NCI-H2171 treated with DMSO at 0.1 percent for 48 hours (cell line): ENCODE measurements around the gene CYP3A5.
"Not testable (repeated sequence)": the region's sequence is repeated elsewhere in the genome, so short reads cannot be mapped to it uniquely, and the experiment has no call there.

Source experiments
- DNase-seq: peaks from one replicate; lab custom pipeline; 2025; lab: John Stamatoyannopoulos, UW

CYP3A5 gene

GRCh38 chr7:99679400-99680191 lies at the start of gene CYP3A5:
Gene CYP3A5, minus strand, starts transcription at chr7:99679996. Its CDS starts 100 bp downstream, at chr7:99679896.
- no peak for DNase-seq

- no peak for DNase-seq
Observed at GRCh38 chr7:99728615-99729014, 48.8 kb upstream of the CYP3A5 start.

GRCh38 chr7:99723201-99723600 lies 43.4 kb upstream of the CYP3A5 start:
- DNase-seq: not testable (repeated sequence)

DNA sequence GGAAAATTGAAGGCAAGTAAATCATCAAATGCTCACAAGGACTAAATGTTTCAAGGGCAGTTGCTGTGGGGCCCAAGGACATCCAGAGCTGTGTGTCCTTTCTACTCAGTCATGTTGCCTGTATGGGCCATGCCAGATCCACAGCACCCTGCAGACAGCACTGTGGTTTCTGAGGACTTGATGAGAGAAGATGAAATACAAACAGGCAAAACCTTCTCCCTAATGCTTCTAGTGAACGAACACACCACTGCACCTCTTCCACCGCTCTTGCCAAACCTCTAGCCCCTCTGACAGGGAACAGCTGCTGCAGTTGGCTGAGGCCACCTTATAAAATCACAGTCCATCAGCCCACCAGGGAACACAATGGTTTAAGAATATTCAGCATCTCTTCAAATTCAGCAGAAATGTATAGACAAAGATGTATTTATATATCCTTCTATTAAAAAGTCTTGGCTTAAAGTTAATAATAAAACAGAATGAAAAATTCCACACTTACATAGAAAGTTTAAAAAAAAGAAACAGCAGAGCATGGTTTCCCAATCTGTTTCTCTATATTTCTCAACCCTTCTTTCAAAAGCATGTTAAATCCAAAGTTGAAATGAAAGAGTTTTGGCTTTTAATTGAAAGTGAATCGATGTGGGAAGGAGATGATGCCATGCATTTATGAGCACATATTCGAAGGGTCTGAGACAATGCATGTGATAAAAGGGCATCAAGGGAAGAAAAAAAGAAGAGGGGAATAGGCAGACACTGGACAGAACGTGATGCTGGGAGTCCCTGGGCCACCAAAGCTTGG lies 41.2 kb upstream of the CYP3A5 start:
- DNase-seq: no peak

GRCh38 chr7:99719996-99720769 lies 40.4 kb upstream of the CYP3A5 start:
- no peak for DNase-seq

DNA sequence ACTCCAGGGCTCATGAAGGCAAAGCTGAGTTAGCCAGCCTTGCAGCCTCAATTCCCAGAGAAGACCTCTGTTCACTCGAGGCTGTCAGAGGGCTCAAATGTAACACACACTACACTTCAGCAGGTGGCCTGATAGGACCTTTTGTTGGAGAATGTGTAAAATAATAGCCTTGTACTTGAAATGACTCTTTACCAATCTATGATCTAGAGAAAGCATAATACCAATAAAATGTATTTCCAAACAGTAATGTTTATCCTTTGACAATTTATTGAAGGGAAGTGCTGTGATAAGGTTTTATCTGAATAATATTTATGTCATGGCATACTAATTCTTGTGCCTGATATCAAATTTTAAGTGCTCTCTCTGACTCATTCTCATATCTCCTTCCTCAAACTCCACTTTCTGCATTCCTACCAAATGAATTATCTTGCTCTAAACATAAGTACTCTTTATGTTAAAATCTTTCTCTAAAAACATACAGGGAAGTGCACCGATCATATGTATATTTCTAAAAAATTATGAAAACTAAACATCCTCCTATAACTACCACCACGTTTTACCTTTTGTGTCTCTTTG lies 34.3 kb upstream of the CYP3A5 start:
- DNase-seq: no peak

GRCh38 chr7:99709838-99710578 lies 30.2 kb upstream of the CYP3A5 start:
- no peak for DNase-seq

DNA sequence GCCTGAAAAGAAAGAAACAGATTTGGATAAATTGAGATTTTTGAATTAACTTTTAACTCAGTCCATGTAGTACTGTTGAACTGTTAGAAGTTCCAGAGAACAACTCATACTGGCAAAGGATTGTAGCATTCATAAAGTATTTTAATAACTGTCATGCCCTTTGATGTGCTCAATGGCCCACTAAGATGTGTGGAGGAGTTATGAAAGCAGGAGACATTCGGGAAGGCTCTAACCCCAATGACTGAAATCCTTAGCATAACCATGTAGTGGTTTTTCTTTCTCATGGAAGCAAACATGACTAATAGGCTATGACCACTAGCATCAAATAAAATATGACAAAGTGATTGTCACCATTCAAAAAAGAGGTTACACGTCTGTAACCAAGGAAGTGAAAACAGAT lies 29.5 kb upstream of the CYP3A5 start:
- no peak for DNase-seq

DNA sequence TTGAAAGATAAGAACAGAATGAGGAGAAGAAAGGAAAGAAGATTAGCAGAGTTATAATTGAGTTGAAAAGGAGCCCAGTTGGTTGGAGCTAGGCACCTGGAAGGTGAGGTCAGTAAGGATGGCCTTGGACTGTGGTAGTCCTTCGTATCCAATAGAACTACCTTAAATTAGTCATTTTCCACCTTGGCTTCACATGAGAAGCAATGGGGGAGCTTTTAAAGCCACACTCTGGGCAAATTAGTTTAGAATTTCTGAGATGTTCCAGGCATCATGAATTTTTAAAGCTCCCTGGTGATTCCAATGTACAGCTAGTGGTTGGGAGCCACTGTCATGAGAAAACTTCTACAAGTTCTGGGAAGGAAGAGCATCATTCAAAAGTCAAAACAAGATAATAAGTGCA lies 27.3 kb upstream of the CYP3A5 start:
- DNase-seq: no peak

DNA sequence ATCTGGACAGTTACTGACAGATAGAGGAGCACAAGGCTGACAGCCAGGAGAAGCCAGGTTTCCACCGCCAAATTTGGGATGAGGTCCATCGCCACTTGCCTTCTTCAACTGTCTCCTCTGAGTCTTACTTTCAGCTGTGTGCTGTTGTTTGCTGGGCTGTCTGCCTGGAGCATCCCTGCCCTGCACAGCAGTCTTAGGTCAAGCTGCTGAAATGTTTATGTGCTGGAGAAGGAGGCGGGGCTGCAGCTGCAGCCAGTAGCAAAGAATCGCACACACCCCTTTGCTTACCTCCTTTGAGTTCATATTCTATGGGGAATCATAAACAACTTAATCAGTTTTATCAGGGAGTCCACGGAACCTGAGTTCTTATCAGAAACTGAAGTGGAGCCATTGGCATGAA lies 20.1 kb upstream of the CYP3A5 start:
- no peak for DNase-seq

DNA sequence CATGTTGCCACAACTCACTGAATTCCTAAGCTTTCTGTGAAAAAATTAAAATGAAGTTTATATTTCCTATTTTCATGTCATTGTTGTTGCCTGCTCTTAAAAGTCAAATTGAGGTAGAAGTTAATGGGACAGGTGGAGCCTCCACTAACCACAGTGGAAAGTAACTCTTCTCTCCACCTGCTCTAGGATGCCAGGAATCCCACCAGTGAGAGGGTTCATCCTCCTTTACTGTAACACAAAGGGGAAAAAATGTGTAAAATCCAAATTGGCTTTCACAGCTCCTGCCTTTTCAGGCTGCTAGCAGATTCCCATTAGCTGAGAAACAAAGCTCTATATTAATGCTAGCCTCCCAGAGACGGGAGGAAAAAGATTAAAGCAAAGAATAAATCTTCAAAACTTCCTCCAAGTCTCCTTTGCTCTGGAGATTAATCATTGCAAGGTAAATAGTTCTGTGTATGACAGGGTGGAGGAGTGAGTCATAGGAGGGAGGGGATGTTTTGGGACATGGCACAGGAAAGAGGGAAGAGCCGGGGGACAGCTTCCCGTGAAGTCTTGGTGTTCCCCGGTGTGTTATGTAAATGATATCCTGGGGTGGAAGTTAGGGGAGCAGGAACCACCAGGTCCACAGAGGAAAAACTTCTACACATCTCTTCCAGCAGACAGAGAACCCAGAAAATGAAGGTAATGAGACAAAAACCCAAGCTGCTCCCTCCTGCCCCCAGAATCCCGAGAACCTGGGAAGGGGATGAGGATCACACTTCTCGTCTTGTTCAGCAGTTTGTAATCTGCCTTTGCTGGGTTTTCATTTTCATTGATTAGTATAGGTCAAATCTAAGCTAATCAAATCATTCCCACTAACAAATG lies 19.3 kb upstream of the CYP3A5 start:
- not testable (repeated sequence) for DNase-seq

- no peak for DNase-seq
Observed at GRCh38 chr7:99694912-99695304, 15.1 kb upstream of the CYP3A5 start.

GRCh38 chr7:99694201-99694911 lies 14.6 kb upstream of the CYP3A5 start:
- no peak for DNase-seq

- DNase-seq: peak; percentile 8
Observed at GRCh38 chr7:99693427-99694200, 13.8 kb upstream of the CYP3A5 start.

GRCh38 chr7:99693100-99693426 lies 13.3 kb upstream of the CYP3A5 start:
- DNase-seq: no peak

DNA sequence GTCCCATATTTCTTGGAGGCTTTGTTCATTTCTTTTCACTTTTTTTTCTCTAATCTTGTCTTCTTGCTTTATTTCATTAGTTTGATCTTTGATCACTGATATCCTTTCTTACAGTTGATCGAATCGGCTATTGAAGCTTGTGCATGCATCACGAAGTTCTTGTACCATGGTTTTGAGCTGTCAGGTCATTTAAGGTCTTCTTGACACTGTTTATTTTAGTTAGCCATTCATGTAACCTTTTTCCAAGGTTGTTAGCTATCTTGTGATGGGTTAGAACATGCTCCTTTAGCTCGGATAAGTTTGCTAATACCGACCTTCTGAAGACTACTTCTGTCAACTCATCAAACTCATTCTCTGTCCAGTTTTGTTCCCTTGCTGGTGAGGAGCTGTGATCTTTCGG lies 12.8 kb upstream of the CYP3A5 start:
- not testable (repeated sequence) for DNase-seq

- DNase-seq: not testable (repeated sequence)
Observed at GRCh38 chr7:99691658-99692057, 11.9 kb upstream of the CYP3A5 start.

GRCh38 chr7:99690918-99691317 lies 11.1 kb upstream of the CYP3A5 start:
- not testable (repeated sequence) for DNase-seq
